Gastroesophageal sphincter (tissue), 3 donors: ENCODE measurements around the gene SLC6A9.

Source experiments
- CTCF ChIP-seq, 4 experiments: fragments of 200-600 bp in 2 of 4; fragments of 450-650 bp in 2 of 4; sonication (generic) in 1 of 4; IDR thresholded peaks; one replicate each; pipeline ENCODE4 v1.5.1; 2017 to 2019; ENCODE audit warnings: antibody characterized with exemption in 4 of 4, mild to moderate bottlenecking in 2 of 4, moderate library complexity in 2 of 4
- POLR2A ChIP-seq, 2 donors: fragments of 450-650 bp; IDR thresholded peaks; one replicate each; pipeline ENCODE4 v1.6.1; 2017; ENCODE audit warnings: antibody characterized with exemption in 2 of 2, mild to moderate bottlenecking in 2 of 2, moderate library complexity in 1 of 2
- POLR2AphosphoS5 ChIP-seq: sonication (generic); formaldehyde crosslinking; IDR thresholded peaks from one replicate; pipeline ENCODE4 v1.6.1; 2017; ENCODE audit warnings: antibody characterized with exemption

- TF ChIP-seq CTCF (IDR thresholded peaks at IDR 0.05) (no peak), POLR2A (IDR thresholded peaks at IDR 0.05) (no peak), POLR2AphosphoS5 (no peak)
Observed at GRCh38 chr1:44059664-44060355, 28.5 kb upstream of the SLC6A9 start.
